CD4-positive, alpha-beta T cell treated with Interleukin-15 for 1 hour (primary cell): ENCODE measurements around the gene PILRA.
A peak's percentile ranks its signal among the peaks of the same experiment; 100 is the strongest.
"Not testable (repeated sequence)": the region's sequence is repeated elsewhere in the genome, so short reads cannot be mapped to it uniquely, and the experiment has no call there.

ENCODE experiments used
- DNase-seq: peaks from one replicate; pipeline ENCODE4 v3.0.0-alpha.2; 2020

The PILRA gene

DNA sequence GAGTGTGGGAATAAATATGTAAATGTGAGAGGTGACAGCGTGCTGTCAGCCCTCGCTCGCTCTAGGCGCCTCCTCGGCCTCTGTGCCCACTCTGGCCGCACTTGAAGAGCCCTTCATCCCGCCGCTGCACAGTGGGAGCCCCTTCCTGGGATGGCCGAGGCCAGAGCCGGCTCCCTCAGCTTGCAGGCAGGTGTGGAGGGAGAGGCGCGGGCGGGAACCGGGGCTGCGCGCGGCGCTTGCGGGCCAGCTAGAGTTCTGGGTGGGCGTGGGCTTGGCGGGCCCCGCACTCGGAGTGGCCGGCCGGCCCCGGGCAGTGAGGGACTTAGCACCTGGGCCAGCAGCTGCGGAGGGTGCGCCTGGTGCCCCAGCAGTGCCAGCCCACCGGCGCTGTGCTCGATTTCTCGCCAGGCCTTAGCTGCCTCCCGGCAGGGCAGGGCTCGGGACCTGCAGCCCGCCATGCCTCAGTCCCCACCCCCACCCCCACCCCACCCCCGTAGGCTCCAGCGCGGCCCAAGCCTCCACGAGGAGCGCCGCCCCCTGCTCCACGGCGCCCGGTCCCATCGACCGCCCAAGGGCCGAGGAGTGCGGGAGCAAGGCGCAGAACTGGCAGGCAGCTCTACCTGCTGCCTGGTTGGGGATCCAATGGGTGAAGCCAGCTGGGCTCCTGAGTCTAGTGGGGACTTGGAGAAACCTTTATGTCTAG, 8.4 kb downstream of the PILRA start:
- not testable (repeated sequence) for DNase-seq

DNA sequence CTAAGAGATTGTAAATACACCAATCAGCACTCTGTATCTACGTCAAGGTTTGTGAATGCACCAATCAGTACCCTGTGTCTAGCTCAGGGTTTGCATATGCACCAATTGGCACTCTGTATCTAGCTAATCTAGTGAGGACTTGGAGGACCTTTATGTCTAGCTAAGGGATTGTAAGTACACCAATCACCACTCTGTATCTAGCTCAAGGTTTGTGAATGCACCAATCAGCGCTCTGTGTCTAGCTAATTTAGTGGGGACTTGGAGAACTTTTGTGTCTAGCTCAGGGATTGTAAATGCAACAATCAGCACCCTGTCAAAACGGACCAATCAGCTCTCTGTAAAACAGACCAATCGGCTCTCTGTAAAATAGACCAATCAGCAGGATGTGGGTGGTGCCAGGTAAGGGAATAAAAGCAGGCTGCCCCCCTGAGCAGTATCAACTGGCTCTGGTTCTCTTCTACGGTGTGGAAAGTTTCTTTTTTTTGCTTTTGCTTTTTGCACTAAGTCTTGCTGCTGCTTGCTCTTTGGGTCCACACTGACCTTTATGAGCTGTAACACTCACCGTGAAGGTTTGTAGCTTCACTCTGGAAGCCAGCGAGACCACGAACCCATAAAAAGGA, 9.1 kb downstream of the PILRA start:
- not testable (repeated sequence) for DNase-seq

DNA sequence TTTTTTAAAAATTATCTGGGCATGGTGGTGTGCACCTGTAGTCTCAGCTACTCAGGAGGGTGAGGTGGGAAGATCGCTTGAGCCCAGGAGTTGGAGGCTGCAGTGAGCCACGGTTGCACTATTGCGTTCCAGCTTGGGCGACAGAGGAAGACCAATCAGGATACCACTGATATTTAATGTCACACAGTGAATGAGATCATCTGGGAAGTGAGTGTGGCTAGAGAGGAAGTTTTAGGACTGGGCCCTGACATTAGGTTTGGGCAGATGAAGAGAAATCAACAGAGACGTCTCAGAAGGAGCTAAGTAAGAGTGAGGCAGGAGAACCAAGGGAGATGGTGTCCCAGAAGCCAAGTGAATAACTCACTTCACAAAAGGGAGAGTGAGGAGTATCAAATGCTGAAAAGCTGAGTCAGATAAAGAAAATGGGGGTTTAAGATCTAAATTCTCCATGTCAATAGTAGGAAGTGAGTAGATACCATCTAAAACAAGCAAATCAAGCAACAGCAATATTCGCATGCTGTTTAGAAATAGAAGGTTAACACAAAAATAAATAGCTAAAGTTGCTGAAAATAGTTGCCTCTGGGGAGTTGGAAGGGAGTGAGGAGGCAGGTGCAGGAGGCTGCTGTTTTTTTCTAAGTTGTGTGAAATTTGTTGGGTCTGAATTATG, 11.5 kb downstream of the PILRA start:
- DNase-seq = no peak

DNA sequence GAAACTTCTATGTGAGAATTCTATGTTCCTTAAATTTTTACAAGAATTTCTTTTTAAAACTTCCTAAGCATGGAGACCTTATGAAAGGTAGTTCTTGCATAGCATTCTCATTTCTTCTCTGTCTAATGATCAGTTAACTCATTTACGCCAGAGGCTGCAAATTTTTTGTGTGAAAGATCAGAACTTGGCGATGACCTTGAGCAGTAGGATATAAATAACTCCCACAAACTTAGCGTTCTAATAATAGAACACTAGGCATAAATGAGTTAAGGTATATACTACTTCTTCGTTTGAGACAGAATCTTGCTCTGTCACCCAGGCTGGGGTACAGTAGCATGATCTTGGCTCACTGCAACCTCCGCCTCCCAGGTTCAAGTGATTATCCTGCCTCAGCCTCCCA, 13.7 kb downstream of the PILRA start:
- no peak for DNase-seq

DNA sequence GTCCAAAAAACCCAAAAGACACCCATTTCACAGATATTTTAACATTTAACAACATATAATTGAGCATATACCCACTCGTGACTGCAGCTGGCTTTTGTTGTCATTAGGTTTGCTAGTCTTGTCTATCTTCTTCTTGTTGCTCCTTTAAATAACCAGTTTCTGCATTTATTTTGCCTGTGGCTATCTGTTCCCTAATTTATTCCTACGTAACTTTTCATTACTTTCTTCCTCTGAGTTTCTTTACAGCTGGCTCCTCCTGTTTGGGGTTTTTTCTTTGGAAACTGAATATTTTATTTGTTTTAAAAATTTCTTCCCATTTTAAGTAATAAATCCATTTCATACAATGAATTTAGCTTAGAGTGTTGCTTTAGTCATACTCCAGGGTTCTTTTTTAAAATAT, 14.4 kb downstream of the PILRA start:
- DNase-seq = no peak

DNA sequence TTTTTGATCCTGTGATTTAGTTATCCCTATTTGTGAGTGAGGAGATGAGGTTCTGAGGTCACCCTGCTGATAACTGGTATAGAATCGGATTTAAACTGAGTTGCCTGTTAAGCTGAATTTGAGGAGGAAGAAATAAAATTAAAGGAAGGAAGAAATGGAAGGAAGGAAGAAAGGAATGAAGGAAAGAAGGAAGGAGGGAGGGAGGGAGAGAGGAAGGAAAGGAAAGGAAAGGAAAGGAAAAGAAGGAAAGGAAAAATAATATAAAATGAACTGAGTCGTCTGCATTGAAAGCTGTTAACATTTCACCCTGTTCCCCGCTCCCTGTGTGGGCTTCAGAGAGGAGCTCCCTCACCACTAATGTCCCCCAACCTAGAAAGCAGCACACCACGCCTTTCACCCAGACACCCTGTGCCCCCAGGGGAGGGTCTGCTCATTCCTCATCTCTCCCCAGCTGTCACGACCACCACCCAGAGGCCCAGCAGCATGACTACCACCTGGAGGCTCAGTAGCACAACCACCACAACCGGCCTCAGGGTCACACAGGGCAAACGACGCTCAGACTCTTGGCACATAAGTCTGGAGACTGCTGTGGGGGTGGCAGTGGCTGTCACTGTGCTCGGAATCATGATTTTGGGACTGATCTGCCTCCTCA, 16.3 kb downstream of the PILRA start:
- no peak for DNase-seq

DNA sequence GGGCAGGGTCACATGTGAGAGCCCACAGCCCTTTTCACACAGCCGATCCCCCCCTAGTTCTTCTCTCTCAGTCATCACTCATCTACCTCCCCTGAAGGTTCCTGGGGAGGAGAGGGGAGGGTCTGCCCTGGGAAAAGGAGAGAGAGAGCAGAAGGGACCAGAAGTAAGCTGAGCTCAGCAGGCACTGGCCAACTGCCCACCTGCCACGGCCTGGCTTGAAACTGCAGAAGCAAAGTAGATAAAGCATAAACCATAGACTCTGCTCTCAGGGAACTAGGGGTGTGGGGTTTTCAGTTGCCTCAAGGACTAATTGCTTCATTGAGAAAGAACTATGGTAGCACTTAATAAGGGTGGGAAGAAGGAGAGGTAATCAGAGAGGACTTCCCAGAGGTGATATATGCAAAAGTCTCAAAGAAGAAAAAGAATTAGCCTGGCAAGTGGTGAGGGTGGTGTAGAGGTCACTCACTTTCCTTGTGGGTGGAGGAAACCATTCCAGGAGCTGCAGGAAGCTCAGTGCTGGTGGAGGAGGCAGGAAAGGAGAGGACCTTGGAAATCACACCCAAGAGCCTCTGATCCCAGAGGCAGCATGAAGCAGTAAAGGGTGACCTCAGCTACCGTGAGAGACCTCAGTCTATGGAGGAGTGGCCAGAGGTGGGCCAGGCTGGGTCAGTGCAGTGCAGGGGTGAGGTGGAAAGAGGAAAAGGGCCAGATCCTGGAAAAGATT, 17.2 kb downstream of the PILRA start:
- no peak for DNase-seq

DNA sequence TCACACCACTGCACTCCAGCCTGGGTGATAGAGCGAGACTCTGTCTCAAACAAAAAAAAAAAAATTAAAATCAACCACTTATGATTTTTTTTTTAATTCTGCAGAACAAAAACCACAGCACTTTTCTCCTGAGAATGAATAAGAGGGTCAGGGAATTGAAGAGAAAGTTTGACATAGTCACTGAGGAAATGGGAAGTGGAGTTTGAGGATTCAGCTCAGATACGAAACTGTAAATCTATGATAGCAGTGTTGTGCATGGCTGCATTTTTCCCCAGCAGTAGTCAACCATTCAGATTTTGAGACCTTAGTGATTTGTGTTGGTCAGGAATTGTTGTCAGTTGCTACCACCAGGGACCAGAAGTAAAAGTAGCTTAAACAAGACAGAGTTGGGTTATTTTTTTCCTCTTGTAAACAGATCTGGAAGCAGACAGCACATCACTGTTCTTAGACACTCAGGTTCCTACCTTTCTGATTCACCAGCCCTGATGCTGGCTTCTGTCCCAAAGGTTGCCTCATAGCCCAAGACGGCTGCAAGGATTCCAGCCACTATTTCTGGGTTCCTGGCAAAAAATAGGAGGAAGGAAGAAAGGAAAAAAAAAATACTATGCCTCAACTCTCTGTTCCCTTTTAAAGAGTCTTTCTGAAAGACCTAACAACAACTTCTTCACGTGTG, 20.1 kb downstream of the PILRA start:
- DNase-seq = no peak

DNA sequence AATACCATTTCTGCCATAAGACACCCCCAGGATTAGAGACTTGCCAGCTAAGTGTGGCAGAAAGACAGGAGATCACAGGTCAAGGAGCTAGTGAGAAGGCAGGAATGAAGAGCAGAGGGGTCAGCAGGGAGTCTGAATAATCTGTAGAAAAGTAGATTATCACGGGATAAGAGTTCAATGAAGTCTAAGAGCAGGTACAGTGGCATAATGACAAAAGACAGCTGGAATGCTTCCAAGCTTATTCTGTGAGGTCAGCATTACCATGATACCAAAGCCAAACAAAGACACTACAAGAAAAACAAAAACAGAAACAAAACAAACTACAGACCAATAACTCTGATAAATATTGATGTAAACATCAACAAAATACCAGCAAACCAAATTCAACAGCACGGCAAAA, 20.8 kb downstream of the PILRA start:
- no peak for DNase-seq

DNA sequence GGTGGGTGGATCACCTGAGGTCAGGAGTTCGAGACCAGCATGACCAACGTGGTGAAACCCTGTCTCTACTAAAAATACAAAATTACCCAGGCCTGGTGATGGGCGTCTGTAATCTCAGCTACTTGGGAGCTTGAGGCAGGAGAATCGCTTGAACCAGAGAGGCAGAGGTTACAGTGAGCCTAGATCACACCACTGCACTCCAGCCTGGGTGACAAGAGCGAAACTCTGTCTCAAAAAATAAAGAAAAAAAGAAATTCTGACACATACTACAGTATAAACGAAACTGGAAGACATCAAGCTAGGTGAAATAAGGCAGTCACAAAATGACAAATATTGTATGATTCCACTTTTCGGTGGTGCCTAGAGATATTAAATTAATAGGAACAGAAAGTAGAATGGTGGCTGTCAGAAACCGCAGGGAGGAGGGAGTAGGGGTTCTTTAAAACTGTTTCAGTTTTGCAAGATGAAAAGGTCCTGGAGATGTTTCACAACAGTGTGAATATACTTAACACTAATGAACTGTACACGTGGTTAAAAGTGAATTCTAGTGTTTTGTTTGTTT, 23.2 kb downstream of the PILRA start:
- peak; percentile 43 for DNase-seq

DNA sequence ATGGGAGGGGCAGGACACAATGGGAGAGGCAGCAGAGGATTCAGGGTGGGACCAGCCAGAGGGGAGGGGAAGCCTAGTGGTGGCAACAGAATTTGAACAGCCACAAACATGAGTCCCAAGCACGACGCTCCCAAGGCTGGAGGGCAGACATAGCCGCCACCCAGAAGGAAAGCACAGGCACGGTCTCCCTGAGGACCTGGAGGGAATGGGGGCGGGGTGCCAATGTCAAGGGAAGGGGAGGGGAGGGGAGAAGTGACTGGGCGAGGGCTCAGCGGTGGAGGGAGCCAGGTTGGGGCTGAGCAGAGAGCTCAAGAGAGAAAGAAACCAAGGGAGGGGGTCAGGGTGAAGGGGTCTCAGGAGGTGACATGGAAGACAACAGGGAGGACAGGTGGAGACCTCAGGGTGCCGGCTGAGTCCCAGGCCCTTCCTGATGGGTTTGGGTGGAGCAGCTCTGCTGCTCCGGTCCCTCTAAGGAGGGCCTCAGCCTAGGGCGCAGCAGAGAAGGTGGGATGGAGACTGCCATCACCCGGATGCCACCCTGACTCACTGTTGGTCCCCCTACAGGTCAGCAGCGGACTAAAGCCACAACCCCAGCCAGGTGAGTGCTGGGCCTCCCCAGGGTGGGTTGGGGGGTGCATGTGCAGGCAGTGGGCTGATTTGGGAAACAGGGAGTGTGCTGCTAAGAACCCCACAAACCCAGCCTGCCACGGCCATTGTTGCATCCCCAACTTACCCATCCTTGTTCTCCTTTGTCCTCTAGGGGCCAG, 24.2 kb downstream of the PILRA start:
- DNase-seq = no peak

DNA sequence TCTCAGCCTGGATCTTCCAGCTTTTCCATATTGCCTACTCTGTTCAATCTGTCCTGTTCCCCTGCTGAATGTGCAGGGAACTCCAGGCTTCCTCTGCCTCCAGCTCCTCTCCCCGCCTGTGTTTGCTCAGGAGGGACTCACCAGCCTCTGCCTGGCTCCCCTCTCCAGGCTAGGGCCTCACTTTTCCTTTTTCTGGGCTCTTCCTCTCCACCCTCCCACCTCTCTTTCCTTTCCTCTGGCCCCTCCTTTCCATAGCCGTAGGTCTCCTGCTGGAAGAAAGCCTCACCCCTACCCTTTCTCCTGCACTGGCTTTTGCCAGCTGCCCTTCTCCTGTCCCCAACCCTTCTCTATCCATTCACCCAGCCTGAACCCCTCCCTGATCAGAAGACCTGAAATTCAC, 25.0 kb downstream of the PILRA start:
- DNase-seq = no peak

DNA sequence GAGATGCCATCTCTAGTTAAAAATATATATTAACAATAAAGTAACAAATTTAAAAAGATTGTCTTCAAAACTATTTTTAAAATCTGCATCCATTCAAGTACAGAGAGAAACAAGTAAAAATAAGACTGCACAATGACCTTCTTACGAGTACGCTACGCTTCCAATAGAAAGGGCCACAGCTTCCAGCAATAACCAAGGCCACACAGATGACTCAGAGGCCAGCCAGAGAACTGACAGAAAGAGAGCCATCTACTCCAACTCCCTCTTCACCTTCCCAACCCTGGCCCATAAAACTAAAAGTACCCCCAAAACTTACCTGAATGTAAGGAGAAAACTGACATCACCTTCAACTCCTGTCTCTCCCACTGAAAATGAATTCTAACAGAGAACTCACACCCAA, 26.8 kb downstream of the PILRA start:
- no peak for DNase-seq

DNA sequence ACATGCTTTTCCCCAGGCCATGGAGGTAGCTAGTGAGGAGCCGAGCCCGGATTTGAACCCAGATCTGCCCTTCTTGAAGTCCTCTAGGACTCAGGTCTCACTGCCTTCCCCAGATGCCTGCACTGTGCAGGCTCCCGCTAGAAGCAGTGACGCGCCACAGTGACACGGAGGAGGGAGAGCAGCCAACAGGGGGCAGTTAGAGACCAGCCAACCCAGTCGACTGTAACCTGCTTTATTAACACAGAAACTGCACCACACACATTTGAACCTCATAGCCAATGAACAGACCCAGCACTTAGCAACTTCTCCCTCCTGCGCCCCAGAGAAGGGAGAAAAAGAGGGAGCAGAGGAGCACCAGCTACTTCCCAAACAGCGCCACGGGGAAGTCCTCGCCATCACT, 27.4 kb downstream of the PILRA start:
- DNase-seq = no peak

DNA sequence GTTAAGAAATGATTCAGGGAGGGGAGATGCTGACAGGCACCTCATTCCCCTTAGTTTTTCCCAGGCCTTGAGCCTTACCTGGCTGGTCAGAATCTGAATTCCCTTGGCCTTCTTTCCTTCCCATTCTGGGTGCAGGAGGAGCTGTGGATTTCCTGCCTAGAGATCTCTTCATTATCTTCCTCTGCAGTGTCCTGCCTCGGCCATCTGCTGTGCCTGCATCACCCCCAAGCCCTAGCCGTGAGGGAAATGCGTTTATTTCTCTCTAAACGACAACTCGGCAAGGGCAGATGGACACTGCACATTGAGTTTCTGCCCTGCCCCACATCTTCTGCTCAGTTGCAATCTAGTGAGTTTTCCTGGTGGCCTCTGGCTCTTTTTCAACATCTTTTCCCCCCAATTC, 28.5 kb downstream of the PILRA start:
- no peak for DNase-seq

DNA sequence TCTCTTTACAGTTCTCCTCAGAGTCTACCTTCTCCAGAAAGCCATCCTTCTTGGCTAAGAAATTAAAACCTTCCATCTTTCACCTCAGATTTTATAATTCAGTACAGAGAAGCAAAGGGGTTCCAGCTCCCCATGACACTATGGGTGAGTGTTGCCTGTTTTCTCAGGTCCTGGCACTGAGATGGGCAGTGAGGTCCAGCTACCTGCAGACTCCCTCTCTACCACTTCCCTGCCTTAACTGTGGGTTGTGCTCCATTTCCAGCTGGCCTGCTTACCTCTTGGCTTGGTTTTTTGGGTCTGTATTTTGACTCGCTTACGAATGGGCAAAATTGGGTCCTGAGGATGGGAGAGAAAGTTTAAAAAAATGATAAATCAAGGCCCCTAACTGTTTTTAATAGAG, 29.0 kb downstream of the PILRA start:
- no peak for DNase-seq

DNA sequence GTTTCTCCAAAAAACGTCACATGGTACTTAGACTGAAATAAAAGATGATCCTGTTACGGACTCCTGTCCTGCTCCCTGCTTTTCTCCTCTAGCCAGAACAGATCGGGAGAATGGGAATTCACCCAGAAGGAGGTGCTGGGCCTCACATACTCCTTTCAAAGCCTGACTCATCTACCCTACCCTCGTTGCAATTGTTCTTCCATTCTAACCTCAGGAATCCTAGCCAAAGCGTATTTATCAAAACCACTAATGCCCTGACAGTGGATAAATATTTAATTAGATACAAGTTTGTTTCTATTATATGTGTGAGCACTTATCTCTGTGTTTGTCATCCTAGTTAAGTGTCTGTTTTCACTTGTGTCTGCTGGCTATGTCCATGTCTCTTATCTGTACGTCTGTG, 33.5 kb downstream of the PILRA start:
- DNase-seq = no peak

DNA sequence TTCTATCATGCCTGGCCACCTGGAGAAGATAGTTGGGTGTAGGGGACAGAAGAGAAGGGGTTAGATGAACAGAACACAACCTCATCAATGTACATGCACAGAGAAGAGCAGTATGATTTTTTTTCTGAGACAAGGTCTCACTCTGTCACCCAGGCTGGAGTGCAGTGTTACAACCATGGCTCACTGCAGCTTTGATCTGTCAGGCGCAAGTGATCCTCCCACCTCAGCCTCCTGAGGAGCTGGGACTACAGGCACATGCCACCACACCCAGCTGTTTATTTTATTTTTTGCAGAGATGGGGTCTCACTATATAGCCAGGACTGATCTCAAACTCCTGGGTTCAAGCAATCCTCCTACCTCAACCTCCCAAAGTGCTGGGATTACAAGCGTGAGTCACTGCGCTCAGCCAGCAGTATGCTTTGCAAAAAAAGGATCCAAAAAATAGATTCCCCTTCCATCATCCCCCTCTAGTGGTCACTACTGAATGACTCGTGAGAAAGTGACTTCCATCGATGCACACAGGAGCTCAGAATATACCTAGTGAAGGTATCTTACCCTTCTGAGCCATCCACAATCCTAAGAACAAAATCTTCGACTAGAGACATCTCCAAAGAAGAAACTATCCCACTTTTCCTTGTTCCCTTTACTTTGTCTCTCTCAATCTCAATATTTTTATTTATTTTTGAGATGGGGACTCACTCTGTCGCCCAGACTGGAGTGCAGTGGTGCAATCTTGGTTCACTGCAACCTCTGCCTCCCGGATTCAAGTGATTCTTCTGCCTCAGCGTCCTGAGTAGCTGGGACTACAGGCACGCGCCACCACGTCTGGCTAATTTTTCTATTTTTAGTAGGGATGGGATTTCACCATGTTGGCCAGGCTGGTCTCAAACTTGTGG, 34.2 kb downstream of the PILRA start:
- DNase-seq = peak; percentile 47

DNA sequence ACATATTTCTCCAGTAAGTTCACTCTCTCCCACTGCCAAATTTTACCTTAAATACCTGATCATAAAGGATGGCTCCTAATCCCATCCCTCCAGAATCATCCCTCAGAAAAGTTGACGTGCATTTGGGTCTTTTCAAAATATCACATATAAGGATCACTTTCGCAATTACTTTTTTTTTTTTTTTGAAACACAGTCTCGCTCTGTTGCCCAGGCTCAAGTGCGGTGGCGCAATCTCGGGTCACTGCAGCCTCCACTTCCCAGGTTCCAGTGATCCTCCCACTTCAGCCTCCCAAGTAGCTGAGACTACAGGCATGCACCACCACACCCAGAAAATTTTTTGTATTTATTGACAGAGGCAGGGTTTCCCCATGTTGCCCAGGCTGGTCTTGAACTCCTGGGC, 37.8 kb downstream of the PILRA start:
- DNase-seq = no peak

DNA sequence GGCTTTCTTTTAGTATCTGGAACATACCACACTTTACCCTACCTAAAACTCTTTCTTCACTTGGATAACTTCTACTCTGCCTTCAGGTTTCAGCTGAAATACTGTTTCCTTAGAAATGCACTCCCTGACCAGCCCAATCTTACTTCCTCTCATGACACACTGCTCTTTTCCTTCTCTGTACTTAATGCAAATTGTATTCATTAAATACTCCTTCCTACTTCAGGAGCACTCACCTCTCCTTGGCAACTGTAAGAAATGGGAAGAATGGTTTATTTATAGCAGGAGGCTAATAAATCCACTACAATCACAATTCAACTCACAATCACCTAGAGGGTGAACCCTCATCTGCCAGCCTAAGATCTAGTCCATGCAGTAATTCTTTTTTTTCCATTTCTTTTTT, 40.1 kb downstream of the PILRA start:
- no peak for DNase-seq
